ENCODE data around the gene ZP1.
A peak's percentile ranks its signal among the peaks of the same experiment; 100 is the strongest.

Gene ZP1

DNA sequence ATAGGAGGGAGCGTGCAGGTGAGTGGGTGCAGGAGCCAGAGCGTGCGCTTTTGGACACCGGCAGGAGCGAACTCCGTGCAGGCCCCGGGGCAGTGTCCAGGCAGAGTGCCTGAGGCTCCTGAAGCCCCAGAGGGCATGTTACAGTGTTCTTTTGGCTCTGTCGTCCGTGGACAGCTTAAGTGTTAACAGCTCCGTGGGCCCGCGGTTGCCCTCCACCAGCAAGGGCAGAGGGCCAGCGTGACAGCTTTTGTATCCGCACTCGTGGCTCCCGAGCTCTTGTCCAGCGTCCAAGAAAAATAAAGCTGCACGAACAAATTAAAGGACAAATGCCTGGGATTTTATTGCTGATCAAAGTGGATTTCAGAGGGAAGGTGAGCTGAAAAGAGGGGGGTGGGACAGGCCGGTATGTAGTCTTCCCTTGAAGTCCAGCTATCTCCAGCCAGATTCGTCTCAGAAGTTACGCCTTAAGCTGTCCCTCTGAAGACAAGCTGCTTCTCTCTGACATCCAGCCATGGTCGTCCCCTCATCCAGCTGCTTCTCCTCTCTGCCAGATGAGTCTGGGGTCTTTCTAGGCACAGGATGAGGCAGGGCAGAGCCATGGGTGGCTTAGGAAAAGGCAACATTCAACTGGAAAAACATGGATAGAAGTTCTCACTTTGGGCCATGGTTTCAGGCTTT is 45.6 kb downstream of the ZP1 start:
- DNase-seq = no peak

DNA sequence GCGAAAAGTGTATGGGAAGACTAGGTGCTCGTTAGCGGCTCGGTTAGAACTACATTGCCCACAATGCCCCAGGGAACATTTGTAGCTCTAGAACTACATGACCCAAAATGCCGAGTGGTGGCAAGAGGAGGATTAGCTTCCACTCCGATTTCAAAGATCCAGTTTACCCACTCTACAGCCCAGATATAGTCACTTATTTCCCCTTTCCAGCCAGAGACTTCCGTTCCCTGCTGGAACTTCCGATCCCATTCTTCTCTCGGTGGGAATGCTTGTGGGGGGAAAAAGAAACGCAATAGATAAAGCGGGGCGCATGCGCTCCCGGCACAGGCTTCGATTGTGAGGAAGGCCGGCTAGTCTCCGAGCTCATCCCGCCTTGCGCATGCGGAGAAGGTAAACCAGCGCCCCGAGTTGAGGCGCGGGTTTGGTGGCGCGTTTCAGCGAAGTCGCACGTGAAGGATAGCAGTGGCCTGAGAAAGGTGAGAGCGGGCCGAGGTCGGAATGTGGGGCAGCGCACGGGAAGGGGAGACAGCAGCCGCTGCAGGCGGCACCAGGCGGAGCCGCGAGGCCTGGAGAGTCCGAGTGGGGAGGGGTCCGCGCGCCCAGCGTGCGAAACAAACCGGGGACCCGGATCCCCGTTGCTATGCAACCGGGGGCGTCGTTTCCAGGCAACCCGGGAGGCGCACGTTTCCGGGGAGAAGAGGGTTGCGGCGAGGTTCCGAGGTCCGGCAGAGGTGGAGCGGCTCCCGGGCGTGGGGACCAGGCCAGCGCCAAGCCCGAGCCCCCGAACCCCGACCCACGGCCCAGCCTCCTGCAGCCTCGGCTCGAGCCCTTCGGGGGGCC is 46.7 kb downstream of the ZP1 start, which contains the start of gene TMEM109:
Gene TMEM109 (plus strand): TSS at position 366 of the 840 bp plus-strand sequence. CDS start 5,536 bp downstream, outside the sequence.
- DNase-seq = peak; percentile 82

DNA sequence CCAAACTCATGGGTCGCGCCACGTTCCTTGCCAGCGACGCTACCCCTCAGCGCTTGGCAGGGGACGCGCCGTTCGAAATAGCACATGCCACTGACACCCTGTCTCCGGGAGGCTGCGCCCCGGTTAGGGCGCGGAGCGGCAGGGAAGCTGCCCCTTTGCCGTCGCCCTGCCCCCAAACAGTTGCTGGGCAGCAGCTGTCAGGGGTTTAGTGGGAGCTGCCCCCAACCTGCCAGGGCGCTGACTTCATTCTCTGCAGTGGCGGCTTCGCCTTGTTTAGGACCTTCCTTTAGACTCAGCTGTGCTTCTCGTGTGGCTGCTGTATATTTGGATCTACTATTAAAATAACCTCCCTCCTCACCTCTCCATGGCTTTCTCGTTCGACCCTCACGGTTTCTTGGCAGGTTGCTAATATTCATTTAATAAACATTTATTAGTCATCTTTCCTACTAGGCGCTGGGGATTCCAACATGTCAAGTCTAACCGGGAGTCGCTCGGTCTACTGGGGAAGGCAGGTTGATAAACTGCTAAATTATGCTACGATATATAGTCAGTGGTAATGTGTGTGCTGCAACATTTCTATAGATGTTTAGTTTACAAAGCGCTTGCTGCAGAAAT is 47.4 kb downstream of the ZP1 start:
- peak in 1 of 2 experiments; percentile 18 for DNase-seq

DNA sequence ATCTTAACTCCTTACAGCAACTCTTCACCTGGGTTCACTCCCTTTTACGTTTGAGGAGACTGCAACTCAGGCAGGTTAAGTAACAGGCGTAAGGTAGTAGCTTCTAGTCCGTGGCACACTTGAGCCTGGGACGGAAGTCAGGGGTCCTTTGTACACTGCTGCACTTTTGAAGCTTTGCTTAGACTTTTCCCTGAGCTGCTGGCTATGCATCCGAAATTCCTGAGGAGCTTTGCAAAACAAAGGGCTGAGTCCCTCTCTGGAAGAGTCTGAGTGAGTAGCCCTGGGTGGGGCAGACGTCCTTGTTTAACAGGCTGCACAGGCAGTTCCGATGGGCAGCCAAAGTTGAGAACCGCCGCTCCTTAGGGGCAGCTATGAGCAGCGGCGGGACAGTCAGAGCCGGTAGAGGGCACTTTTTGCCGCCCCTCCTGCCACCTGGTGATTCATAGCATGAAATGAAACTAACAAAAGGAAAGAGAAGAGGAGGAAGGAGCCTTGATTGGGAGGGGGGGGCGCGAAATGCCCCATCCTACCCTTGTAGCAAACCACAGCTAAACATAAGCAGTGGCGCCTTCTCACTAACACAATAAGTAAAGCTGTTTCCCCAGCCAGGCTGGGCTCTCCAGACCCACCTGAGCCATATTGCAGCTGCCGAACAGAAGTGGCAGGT is 48.0 kb downstream of the ZP1 start:
- peak; percentile 62 to 70 for DNase-seq

DNA sequence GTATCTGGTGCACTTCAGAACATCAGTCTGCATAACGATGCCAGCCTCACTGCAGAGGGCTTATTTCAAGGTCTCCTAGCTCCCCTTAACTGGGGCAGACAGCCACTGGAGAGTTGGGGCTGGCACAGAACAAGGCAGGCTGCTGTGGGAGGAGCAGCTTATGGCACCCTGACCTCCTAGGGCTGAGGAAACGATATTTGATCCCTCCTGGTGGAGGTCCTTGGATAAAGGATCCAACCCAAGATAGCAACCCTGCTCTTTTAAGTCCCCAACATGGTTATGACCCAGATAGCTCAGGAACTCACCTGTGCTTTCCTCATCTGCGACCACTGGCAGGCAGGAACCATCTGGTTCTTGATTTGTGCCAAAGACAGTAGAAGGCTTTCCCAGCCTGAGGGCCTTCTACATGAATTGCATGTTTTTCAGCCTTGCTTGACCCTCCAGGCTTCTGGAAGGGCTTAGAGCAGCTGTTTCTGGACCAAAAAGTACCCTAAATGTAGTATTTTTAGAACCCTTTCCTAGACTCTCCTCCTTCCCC is 49.4 kb downstream of the ZP1 start:
- no peak for DNase-seq

DNA sequence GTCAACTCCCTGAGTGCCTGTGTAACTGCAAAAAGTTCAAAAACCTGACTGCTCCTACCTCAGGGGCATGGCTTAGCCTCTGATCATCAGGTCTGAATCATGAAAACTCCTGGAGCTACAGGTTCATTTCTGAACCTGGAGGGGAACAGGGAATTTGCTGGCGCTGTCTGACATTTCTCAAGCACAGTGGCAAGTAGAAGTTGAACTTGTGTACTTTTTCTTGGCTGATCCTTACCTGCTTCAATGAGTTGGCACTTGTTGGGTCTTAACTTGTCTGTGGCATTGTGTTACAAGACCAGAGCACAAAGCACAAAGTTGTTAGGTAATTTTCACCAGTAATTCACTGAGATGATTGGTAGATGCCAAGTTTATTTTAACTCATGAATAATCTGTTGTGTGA is 49.9 kb downstream of the ZP1 start:
- DNase-seq = no peak

DNA sequence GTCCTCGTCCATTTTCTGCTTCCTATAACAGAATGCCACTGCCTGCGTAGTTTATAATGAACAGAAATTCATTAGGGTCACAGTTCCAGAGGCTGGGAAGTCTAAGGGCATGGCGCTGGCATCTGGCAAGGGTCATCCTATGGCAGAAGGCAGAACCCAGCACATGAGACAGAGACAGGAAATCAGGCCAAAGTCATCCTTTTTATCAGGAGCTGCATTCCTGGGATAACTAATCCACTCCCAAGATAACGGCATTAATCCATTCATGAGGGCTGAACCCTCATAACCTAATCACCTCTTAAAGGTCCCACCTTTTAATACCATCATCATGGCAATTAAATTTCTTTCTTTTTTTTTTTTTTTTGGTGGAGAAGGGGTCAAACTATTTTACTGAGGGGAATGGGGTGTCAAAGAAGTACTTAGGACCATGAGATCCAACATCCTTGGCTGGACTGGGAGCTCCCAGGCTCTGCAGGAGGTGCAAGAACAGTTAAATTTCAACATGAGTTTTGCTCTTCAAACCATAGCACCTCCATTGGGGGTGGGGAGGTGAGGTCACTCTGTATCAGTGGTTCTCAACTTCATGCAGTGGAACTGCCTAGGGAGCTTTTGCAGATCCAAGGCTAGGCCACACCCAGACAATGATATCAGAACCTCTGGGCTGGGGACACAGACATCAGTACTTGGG is 51.1 kb downstream of the ZP1 start:
- DNase-seq = no peak

DNA sequence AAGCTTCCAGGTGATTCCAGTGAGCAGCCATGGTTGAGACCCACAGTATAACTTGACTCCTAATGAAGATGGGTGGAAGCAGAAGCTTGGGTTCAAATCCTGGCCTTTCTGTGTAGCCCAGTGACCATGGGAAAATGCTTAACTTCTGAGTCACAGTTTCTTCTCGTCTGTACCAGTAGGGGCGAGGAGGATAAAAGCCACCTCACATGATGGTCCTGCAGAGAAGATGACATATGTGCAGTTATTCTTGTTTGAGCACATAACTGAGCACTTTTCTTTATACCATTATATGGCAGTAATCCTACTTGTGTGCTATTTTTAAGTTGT is 51.6 kb downstream of the ZP1 start:
- DNase-seq = no peak

DNA sequence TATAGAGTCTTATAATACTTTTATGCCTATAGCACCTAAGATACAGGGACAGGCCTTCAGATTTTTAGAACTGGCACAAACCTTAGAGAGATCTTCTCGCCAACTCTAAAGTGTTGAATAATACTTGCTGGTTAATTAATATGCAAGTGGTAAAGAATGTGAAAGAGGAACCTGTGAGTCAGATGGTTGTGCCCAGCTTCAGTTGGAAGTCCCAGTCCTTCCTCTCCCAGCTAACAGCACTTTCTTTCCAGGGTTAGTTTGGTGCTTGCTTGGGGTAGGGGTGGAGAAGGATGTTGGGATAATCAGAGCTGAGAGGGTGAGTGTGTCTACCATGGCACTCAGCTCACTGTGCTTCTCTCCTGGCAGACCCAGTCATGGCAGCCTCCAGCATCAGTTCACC is 52.0 kb downstream of the ZP1 start:
- DNase-seq = no peak

DNA sequence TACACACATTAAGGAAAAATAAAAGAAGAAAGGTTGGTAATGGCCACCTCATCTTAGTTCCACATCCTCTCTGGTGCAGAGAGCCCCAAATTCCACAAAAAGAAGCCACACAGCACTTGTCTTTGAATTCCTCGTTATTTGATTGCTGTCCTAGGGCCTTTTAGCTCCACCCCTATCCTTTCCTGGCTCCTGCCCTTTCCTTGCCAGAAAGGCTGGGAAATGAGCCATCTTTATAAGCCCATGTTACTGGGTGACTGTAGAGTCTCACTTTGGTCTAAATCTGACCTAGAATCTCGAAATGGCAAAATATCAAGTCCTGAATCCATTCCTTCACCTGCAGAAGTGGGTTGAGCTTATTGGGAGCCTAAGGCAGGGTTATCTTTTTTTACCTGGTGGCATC is 52.6 kb downstream of the ZP1 start:
- no peak for DNase-seq

DNA sequence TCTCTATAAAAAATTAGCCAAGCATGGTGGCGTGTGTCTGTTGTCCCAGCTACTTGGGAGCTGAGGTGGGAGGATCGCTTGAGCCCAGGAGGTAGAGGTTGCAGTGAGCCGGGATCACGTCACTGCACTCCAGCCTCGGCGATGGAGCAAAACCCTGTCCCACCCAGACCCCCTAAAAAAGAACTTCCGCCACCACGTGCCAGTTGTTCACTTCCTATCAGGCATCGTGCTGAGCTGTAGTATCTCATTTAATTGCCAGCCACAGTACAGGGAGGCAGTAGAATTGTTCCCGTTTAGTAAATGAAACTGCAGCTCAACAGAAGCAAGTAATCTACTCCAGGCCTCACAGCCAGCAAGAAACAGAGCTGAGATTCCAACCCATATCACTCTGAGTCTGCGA is 53.9 kb downstream of the ZP1 start:
- DNase-seq = no peak

DNA sequence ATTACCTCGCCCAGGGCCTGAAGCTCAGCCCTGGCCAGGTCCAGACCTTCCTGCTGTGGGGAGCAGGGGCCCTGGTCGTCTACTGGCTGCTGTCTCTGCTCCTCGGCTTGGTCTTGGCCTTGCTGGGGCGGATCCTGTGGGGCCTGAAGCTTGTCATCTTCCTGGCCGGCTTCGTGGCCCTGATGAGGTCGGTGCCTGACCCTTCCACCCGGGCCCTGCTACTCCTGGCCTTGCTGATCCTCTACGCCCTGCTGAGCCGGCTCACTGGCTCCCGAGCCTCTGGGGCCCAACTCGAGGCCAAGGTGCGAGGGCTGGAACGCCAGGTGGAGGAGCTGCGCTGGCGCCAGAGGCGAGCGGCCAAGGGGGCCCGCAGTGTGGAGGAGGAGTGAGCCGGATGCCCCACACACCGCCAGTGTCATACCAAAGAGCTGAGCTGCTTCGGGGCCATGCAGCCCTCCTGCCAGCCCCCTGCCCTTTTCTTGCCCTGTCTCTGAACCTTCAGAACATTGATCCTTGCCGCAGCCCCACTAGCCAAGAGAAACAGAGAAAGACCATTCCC is 54.5 kb downstream of the ZP1 start:
- DNase-seq = no peak

DNA sequence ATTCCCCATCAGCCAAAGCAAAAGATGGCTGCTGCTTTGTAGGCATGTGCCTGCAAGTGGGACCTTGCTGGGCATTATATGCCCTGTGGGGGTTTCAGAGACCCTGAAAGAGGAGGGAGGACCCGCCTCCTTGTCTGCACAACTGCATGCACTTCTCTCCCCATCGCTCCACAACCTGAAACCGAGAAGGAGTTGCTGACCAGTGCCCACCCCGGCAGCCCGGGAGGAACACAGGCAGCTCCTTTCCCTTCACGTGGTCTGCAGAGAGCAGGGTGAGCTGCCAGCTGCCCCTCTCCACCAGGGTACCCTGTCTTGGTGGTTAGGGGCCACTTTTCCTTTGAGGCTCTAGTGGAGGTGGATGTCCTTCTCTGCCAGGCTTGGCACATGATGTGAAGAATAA is 55.6 kb downstream of the ZP1 start:
- no peak for DNase-seq

DNA sequence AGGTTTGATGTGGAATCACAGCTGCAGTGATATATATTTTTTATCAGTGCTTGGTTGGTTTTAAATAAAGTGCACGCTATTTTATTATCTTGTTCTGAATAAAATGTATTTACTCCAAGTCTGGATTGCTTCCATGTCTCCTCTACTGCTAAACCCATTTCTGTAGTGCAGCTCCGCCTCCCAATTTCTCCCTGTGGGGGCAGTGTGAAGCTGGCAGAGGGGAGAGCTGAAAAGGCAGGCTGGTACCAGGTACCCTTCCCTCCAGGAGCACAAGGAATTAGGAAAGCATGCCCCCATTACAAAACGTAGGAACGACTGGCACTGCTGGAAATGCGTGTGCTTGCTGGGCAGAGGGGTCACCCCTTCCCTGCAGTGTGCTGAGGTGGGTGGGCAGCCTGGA is 56.0 kb downstream of the ZP1 start:
- no peak for DNase-seq

DNA sequence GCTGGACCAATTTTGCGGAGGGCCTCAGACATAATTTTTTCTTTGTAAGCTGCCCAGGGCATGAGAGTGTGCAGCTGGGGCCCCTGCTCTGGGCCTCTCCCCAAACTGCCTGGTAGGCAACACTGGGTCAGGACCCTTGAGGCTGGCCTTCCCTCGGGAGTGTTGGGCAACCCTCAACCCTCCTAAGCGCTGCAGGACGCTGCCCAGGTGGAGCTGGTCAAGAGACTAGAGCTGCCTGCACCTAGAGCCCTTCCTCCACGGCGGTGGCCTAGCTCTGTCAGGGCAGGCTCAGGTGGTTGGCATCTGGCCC is 56.4 kb downstream of the ZP1 start:
- DNase-seq = no peak

DNA sequence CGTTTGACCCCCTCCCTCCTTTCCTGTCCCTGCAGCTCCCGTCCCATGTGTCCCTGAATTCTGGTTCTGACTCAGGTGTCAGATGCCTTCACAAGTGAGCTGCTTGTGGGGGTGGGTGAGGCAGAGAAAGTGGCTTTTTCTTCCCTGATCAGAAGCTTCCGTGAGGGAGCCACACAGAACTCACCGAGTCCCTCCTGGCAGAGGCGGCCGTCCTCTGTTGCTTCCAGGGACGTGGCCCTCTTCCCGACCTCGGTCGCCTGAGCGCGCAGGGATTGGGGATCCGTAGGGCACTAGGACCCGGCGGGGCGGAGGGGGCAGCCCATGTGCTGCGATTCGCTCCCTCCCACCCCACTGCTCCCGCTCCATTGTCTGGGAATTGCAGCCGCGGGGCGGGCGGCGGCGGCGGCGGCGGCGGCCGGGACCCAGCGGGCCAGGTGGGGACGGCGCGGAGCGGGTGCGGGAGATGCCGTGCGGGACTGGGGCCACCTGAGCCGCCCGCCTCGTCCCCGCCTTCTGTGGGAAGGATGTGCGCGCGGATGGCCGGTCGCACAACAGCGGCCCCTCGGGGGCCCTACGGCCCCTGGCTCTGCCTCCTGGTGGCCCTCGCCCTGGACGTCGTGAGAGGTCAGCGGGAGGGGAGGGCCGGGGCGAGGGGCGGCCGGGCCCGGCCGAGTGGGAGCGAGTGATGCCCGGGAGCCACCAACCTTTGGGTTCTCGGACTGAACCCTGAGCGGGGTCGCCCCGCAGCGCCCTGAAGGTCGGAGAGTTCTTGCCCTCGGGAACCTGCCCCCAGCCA is 57.0 kb downstream of the ZP1 start, which contains the start of gene TMEM132A:
Gene TMEM132A (plus strand): TSS at position 351 of the 796 bp plus-strand sequence. CDS start 174 bp downstream, at position 525.
- no peak for DNase-seq

Measured in activated CD4-positive, alpha-beta T cell treated with anti-CD3 and anti-CD28 coated beads, Interleukin-2, amount 50 U/mL, for 4 hours (primary cell).